ENCODE results near the gene PIBF1.
"Not testable (repeated sequence)": the region's sequence is repeated elsewhere in the genome, so short reads cannot be mapped to it uniquely, and the experiment has no call there.

Gene PIBF1

GRCh38 chr13:72920097-72920496 is 138.2 kb downstream of the PIBF1 start:
- no peak for DNase-seq

- DNase-seq = no peak
Measured at GRCh38 chr13:72931311-72931710, 149.4 kb downstream of the PIBF1 start.

GRCh38 chr13:72932250-72932649 is 150.3 kb downstream of the PIBF1 start:
- no peak for DNase-seq

DNA sequence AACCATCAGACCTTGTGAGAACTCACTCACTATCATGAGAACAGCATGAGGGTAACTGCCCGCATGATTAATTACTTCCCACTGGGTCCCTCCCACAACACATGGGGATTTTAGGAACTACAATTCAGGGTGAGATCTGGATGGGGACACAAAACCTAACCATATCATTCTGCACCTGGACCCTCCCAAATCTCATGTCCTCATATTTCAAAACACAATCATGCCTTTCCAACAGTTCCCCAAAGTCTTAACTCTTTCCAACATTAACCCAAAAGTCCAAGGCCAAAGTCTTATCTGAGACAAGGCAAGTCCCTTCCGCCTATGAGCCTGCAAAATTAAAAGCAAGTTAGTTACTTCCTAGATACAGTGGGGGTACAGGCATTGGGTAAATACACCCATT is 164.3 kb downstream of the PIBF1 start:
- not testable (repeated sequence) for DNase-seq

GRCh38 chr13:72952529-72953141 is 170.7 kb downstream of the PIBF1 start:
- no peak for DNase-seq

DNA sequence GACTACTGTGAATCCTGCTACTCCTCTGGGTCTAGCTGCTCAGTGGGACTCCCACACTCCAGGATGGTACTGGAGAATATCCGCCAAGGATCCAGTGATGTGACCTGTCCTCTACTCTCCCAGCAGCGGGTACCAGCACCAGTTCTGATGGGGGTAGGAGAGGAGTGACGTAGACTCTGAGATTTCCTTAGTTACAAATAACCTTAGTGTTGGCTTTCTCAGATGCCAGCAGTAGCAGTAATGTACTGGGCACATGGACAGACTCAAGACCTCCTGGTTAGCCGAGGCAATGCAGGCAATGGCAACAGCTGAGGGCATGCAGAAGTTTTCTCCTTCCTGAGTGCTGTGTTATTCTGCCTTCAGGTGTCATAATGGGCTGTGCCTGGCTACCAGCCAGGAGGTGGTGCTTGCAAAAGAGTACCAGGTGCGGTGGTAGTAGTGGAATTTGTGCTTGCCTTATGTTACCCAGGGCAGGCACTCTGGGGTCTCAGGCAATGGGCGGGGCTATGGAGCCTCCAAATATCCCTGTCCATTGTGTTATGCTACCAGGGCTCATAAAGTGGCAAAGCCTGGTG is 171.5 kb downstream of the PIBF1 start:
- no peak for DNase-seq

GRCh38 chr13:72959643-72960042 is 177.7 kb downstream of the PIBF1 start:
- DNase-seq = no peak

DNA sequence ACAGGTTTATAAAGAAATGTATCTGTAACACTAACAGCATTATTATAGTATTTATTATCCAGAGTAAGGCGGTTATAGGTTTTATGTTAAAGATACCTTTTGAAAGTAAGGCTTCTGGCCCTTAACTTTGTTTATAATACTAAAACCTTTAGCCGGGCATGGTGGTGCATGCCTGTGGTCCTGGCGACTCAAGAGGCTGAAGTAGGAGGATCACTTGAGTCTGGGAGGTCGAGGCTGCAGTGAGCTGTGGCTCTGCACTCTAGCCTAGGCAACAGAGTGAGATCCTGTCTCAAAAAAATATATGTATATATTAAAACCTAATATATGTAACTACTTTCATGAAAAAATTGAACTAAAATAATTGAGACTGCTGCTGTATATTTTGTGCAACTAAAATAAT is 178.2 kb downstream of the PIBF1 start:
- DNase-seq = no peak

DNA sequence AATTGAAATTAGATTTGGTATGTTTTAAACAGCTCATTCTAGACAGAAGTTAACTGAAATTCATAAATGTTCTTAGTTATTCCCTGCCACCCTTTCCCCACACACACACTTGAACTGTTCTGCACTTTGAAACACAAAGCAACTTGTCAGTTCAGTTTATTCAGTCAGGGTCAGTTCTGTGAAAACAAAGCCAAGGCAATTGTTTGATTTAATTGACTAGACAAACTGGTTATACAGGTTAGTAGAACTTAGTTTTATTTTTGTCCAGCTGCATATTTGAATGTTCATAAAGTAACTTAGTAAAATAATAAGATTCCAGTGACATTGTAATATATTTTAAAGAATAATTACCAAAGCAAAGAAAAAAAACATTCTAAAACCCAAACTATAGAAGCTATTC is 178.6 kb downstream of the PIBF1 start:
- no peak for DNase-seq

- DNase-seq = no peak
Measured at GRCh38 chr13:72963762-72964161, 181.8 kb downstream of the PIBF1 start.

DNA sequence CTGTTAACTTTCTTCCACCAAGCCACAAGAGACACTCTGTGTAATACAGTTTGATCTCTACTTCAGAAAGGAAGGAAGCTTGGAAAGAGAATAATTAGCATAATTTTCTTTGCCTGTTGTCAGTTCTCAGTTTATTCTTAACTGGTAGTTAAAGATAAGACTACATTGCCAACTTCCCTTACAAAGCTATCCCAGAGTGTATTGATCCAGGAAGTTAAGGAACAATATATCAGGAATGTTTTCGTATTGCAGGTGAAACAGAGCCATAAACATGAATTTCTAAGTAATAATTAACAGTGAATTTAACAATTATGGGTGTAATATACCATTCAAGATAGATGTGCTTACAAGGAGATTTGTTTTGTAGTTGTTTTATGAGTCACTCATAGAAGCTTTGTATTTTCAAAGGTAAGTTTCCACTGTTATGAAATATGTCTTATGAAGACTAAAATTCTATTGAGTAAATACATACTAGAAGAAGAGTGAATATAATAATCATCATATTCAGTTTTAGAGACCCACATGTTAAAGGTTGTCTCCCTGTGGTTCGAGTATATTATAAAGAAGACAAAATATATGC is 188.5 kb downstream of the PIBF1 start:
- DNase-seq = no peak

- DNase-seq = no peak
Measured at GRCh38 chr13:72970956-72971355, 189.0 kb downstream of the PIBF1 start.

- no peak for DNase-seq
Measured at GRCh38 chr13:72973234-72973633, 191.3 kb downstream of the PIBF1 start.

GRCh38 chr13:72983085-72983768 is 201.3 kb downstream of the PIBF1 start:
- DNase-seq = no peak

DNA sequence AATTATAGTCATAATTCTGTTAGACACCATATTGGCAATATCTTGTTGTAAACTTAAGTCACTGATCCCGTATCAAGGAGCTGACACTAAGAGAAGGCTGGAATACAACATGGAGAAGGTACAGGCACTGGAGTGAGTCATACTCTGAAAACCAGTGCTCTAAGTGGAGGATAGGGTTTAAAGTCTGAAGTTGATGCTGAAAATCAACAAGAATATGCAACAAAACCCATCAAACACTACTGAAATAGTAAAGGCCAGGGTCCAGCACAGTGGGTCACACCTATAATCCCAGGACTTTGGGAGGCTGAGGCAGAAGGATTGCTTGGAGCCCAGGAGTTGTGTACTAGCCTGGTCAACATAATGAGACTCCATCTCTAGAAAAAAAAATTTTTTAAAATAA is 203.7 kb downstream of the PIBF1 start:
- DNase-seq = no peak

DNA sequence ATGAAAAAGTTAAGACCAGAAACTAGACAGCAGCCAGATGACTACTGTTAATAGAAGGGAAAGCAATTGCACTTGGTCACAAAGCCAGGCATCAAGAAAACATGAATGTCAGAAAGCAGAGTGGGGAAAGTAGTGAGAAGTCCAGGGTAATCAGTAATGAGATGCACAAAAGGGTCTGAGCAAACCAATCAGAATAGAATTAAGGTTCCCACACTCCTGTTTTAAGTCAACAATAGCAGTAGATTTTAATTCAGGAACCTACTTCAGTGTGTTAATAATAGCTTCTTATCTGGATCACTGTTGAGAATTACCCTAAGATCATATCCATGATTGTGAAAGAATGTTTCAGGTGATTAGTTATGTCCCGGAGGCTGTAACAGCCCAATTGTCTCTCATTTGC is 204.3 kb downstream of the PIBF1 start:
- no peak for DNase-seq

- DNase-seq = no peak
Measured at GRCh38 chr13:72990953-72991352, 209.0 kb downstream of the PIBF1 start.

GRCh38 chr13:72998012-72998411 is 216.1 kb downstream of the PIBF1 start:
- no peak for DNase-seq

DNA sequence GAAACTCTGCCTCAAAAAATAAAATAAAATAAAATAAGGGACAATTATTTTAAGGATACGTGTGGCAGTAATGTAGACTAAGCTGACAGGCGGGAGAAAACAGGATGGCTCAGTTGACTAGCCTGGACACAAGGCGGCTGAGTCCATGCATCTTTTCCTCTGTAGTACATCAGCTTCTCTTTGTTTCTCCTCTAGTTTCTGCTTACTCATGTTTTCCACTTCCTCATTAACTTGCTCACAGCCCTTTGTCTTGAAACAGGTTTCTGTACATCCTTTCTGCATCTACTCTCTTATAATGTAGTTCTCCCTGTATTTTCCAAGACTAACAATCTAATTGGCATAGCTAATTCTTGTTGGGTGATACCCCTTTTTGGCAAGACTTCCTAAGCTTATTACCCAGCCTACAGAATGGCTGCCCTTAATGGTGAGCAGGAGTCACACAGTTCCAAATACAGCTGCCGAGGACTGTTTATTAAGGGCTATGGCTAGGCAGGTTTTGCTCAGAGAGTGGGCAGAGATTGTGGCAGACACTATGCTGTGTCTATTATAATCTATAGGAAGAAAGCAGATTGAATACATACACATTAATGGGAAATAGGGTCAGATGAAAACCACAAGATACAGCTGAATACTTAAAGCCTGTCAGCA is 218.2 kb downstream of the PIBF1 start:
- DNase-seq = no peak

DNA sequence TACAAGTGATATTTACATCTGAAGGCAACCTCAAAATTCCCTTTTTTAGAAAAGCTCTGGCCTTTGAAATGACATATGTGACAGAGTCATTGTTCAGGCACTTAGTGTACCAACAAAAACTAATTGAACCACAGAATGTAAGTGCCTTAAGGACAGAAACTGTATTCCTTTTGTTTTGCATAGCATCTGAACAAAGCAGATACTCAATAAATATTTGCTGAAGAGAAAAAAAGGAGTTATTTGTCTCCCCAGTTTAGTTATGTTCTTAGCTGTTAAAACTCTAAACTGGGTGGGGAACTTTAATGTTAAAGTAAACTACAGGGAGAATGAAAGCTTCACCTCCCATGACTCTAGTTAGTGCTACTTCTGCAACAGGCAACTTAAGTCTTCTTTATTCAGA is 220.0 kb downstream of the PIBF1 start:
- no peak for DNase-seq

DNA sequence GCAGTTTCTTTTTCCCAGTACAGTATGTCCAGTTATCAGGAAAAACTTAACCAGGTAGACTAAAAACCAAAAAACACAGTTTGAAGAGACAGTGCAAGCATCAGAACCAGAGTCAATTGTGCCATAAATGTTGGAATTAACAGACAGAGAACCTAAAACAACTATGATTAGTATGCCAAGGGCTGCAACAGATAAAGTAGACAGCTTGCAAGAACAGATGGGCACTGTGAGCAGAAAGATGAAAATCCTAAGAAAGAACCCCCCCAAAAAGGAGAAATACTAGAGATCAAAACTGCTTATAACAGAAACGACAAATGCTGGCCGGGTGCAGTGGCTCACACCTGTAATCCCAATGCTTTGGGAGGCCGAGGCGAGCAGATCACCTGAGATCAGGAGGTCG is 229.8 kb downstream of the PIBF1 start:
- DNase-seq = no peak

DNA sequence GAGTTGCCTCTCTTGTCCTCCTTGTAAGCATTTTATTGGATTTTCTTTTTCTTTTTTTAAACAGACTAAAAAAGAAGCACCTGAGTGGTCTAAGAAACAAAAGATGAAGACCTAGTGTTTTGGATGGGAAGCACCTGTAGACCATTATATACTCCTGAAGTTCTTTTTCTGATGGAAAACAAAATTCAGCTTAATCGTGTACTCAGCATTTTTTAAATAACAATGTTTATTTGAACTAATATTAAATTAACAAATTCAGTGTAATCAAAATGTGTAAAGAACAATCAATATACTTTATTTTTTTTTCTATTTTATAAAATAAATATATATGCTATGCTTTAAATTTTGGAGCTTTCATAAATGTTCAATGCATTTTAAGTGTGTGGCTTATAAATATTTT is 233.9 kb downstream of the PIBF1 start:
- DNase-seq = no peak

- no peak for DNase-seq
Measured at GRCh38 chr13:73018336-73018735, 236.4 kb downstream of the PIBF1 start.

Data from 8988T (cell line).